Suprapubic skin (tissue), 4 donors: ENCODE measurements around the gene UBR1. TPM values are rescaled to one million over a fixed set of nuclear protein-coding genes. Genes with fewer than 3 reads are reported as not detected.
A peak's percentile ranks its signal among the peaks of the same experiment; 100 is the strongest.

Source experiments
- DNase-seq, 2 donors: peaks; one replicate each; pipeline ENCODE4 v3.0.0-alpha.2; 2019; ENCODE audit warnings: low spot score in 2 of 2
- H3K27ac ChIP-seq: fragments of 200-600 bp; sonication (generic); one replicate; pipeline ENCODE4 v1.5.1; 2019
- H3K27me3 ChIP-seq: fragments of 200-600 bp; sonication (generic); one replicate; pipeline ENCODE4 v1.5.1; 2019
- H3K36me3 ChIP-seq: fragments of 200-600 bp; sonication (generic); one replicate; pipeline ENCODE4 v1.5.1; 2019
- H3K4me1 ChIP-seq: fragments of 200-600 bp; sonication (generic); one replicate; pipeline ENCODE4 v1.5.1; 2019
- H3K4me3 ChIP-seq: fragments of 200-600 bp; sonication (generic); one replicate; pipeline ENCODE4 v1.5.1; 2019; ENCODE audit warnings: mild to moderate bottlenecking
- H3K9me3 ChIP-seq: fragments of 200-600 bp; sonication (generic); one replicate; pipeline ENCODE4 v1.5.1; 2019
- EP300 ChIP-seq: sonication (generic); formaldehyde crosslinking; IDR thresholded peaks from one replicate; pipeline ENCODE4 v1.6.1; 2017; ENCODE audit warnings: antibody characterized with exemption
- POLR2A ChIP-seq, 2 donors: fragments of 450-650 bp; IDR thresholded peaks; one replicate each; pipeline ENCODE4 v1.6.1; 2017; ENCODE audit warnings: antibody characterized with exemption in 2 of 2, mild to moderate bottlenecking in 2 of 2, moderate library complexity in 2 of 2
- POLR2AphosphoS5 ChIP-seq, 3 donors: sonication (generic); formaldehyde crosslinking; IDR thresholded peaks; one replicate each; pipeline ENCODE4 v1.6.1; 2017; ENCODE audit warnings: antibody characterized with exemption in 3 of 3
- WGBS: methylation state at CpG from one replicate; pipeline ENCODE4 v1.1.5; 2018; 5-methylcytosine and 5-hydroxymethylcytosine counted together
- total RNA-seq, 4 donors: library from RNA; depleted of rRNA; stranded (reverse); fragments of >200 nt; gene quantifications; one replicate each; pipeline ENCODE4 v1.1.0, GENCODE V29; 2016
- TF ChIP-seq, protein P1 (sequence below), 2 donors: fragments of 200-600 bp in 1 of 2; fragments of 450-650 bp in 1 of 2; sonication (generic) in 1 of 2; IDR thresholded peaks; one replicate each; pipeline ENCODE4 v1.5.1; 2016 to 2019; ENCODE audit warnings: antibody characterized with exemption in 2 of 2, mild to moderate bottlenecking in 1 of 2, moderate library complexity in 1 of 2

Gene UBR1
- 10 to 100 TPM; 14.0 to 41.4 (median 19.2) TPM for total RNA-seq

DNA sequence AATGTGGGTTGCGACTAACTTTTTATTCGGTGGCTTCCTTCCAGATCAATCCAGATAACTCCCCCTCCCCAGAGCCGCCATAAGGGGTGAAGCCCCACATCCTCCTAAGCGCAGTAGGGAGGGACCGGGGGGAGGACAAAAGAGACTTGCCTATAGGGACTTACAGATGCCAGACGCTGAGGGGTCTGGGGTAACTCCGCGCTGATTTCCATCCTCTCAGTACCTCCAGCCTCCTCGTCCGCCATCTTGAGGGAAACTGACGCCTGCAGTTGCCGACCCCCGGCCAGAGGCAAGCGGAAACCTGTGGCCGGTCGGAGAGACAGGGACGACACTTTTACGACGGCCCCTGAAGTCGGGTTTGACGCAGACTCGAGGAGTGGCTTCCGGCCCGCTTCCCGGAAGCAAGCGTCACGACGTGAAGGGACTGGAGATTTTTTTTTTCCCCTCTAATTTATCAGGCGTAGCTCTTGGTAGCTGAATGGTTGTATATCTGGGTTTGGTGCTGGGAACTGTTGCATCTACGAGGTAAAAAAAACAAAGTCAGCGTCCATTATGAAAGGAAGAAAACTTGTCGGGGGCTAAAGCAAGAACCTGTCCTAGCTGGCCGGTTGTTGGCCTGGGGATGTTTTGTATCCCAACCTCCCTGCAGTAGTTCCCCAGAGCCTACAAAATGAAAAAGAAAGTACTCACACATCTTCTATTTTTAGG lies at the start of gene UBR1:
UBR1 (minus strand) TSS at position 261 of the 708 bp plus-strand sequence; CDS start at position 245, 16 bp downstream.
- Histone ChIP-seq H3K4me3 (peak within 1 kb of the TSS; percentile 73), H3K4me1 (peaks cover 29% of the 10 kb centered on the region), H3K27me3 (no peaks in the 10 kb centered on the region), H3K27ac (peak within 1 kb of the TSS; percentile 90), H3K9me3 (no peaks in the 10 kb centered on the region), H3K36me3 (no peaks in the 10 kb centered on the region)
- TF ChIP-seq POLR2A (IDR thresholded peaks at IDR 0.05) (peak in 1 of 2 donors; percentile 76), EP300 (no peak), POLR2AphosphoS5 (IDR thresholded peaks at IDR 0.05) (peak in 2 of 3 donors; percentile 56 to 84)
- under 1% methylated on average over 16 of the region's 33 CpGs for WGBS
- peak; percentile 94 for DNase-seq

DNA sequence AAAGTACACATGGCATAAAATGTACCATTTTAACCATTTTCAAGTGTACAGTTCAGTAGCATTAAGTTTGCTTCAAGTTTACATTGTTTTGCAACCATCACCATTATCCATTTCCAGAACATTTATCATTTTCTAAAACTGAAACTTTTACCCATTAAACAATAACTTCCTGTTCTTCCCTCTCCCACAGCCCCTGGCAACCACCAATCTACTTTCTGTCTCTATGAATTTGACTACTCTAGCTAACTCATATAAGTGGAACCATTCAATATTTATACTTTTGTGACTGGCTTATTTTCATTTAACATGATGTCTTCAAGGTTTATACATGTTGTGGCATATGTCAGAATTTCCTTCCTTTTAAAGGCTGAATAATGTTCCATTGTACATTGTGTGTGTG lies 47.4 kb upstream of the UBR1 start:
- TF ChIP-seq POLR2AphosphoS5 (IDR thresholded peaks at IDR 0.05) (no peak), POLR2A (IDR thresholded peaks at IDR 0.05) (no peak), EP300 (no peak)
- TF ChIP-seq, protein P1, sequence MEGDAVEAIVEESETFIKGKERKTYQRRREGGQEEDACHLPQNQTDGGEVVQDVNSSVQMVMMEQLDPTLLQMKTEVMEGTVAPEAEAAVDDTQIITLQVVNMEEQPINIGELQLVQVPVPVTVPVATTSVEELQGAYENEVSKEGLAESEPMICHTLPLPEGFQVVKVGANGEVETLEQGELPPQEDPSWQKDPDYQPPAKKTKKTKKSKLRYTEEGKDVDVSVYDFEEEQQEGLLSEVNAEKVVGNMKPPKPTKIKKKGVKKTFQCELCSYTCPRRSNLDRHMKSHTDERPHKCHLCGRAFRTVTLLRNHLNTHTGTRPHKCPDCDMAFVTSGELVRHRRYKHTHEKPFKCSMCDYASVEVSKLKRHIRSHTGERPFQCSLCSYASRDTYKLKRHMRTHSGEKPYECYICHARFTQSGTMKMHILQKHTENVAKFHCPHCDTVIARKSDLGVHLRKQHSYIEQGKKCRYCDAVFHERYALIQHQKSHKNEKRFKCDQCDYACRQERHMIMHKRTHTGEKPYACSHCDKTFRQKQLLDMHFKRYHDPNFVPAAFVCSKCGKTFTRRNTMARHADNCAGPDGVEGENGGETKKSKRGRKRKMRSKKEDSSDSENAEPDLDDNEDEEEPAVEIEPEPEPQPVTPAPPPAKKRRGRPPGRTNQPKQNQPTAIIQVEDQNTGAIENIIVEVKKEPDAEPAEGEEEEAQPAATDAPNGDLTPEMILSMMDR (IDR thresholded peaks at IDR 0.05): no peak
- Histone ChIP-seq H3K27ac (no peak overlapping the region), H3K36me3 (peaks cover 54% of the 10 kb centered on the region), H3K4me3 (no peak overlapping the region), H3K4me1 (no peaks in the 10 kb centered on the region), H3K27me3 (no peaks in the 10 kb centered on the region), H3K9me3 (no peaks in the 10 kb centered on the region)
- no peak for DNase-seq

DNA sequence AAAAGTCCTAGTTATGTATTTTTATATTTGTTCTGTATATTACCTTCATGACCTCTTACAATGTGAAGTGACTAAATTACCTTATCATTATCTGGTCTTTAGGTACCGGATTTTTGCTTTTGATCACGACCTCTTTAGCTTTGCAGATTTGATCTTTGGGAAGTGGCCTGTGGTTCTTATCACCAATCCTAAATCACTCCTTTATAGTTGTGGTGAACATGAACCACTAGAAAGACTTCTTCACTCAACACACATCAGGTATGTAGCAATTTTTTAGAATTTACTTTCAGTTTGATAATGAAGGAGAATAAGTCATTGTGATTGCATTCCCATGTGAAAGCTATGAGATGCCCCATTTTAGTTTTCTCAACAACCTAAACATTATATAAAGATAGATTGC lies 45.9 kb upstream of the UBR1 start:
- peaks cover 58% of the 10 kb centered on the region for H3K36me3 ChIP-seq

DNA sequence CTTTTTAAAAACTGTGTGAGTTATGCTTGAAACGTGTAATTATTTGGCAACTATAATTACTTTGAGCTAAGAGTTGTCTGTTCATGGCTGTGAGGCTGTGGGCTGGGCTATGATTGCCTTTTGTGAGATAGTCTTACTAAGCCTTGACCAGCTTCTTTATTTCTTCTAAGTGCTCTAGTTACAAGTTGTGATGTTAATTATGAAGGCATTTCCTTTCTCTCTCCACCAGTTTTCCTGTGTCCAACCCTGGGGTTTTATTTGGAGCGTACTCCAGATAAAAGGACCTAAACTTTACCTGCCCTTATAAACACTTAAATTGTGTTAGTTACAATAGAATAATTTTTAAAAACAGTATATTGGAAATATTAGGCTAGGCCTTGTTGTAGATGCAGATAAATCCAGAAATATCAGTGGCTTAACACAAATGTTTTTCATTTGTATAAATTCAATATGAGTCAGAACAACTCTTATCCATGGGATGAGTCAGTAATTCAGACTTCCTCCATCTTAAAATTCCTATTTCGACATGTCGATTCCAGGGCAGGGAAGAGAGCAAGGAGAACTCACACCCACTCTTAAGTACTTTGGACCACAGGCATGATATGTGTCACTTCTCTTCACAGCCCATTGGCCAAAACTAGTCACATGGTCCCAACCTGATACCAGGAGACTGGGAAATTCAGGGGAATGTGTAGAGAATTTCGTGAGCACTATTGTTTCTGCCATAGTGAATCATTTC lies 44.5 kb upstream of the UBR1 start:
- Histone ChIP-seq H3K36me3 (peaks cover 59% of the 10 kb centered on the region), H3K4me3 (no peak overlapping the region), H3K4me1 (no peaks in the 10 kb centered on the region), H3K27ac (no peak overlapping the region), H3K27me3 (no peaks in the 10 kb centered on the region), H3K9me3 (no peaks in the 10 kb centered on the region)
- TF ChIP-seq POLR2A (IDR thresholded peaks at IDR 0.05) (no peak), EP300 (no peak), POLR2AphosphoS5 (IDR thresholded peaks at IDR 0.05) (no peak)
- TF ChIP-seq, protein P1 (IDR thresholded peaks at IDR 0.05): no peak
- DNase-seq: no peak
- WGBS: 86% methylated on average over 5 of the region's 5 CpGs

More for the DNA sequence above, 45.9 kb upstream of the UBR1 start:
- no peaks in the 10 kb centered on the region for H3K4me1 ChIP-seq
- no peak overlapping the region for H3K4me3 ChIP-seq
- no peaks in the 10 kb centered on the region for H3K9me3 ChIP-seq
- no peak overlapping the region for H3K27ac ChIP-seq
- no peaks in the 10 kb centered on the region for H3K27me3 ChIP-seq
- TF ChIP-seq, protein P1 (IDR thresholded peaks at IDR 0.05): no peak
- TF ChIP-seq EP300 (no peak), POLR2AphosphoS5 (IDR thresholded peaks at IDR 0.05) (no peak), POLR2A (IDR thresholded peaks at IDR 0.05) (no peak)
- WGBS: 80% methylated on average over 2 of the region's 2 CpGs
- DNase-seq: no peak

DNA sequence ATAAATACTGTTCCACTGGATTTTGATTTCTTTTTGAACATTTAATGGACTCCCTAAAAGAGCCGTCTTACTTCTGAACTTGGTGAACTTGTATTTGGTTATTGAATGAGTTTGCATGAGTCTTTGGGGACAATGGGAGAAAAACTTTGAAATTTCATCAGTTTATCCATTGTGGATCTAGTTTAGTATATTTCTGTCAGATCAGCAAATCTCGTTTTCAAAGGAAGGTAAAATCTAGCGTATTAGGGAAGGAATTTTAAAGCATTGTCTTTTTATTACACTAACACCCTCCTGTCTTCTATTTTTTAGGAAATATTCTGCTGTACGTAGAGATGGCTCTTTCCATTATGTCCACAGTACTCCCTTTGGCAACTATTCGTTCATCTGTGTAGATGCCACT lies 40.3 kb upstream of the UBR1 start:
- no peak overlapping the region for H3K4me3 ChIP-seq
- H3K27ac ChIP-seq: no peak overlapping the region
- no peaks in the 10 kb centered on the region for H3K27me3 ChIP-seq
- peaks cover 35% of the 10 kb centered on the region for H3K36me3 ChIP-seq
- H3K9me3 ChIP-seq: no peaks in the 10 kb centered on the region
- WGBS: 90% methylated on average over 5 of the region's 5 CpGs
- TF ChIP-seq POLR2AphosphoS5 (IDR thresholded peaks at IDR 0.05) (no peak), EP300 (no peak), POLR2A (IDR thresholded peaks at IDR 0.05) (no peak)
- TF ChIP-seq, protein P1 (IDR thresholded peaks at IDR 0.05): no peak
- H3K4me1 ChIP-seq: no peaks in the 10 kb centered on the region
- no peak for DNase-seq
